Measurements from ENCODE around the gene LRMDA. TPM values are rescaled to one million over a fixed set of nuclear protein-coding genes. Genes with fewer than 3 reads are reported as not detected.

LRMDA gene
- polyA plus RNA-seq, 2 of the 4 experiments (the other 2 are of a cell fraction): 4.6 to 5.2 TPM

DNA sequence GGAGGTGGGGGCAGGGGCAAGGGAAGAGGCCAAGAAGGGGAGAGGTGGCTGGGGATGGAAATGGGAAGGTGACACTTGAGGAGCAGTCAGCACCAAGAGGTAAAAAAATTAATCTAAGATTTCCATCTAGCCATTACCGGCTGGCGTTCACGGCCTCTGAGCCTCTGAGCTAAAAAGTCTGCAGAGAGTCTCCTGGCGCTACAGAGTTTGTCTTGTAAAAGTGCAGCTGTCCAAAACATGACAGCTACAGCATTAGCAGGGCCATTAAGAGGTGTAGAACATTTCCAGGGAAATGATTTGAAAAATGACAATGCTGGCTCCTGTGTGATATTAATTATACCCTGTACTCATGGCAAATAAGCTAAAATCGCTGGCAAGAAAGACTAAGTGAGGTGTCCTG is 167.6 kb downstream of the LRMDA start:
- no peak overlapping the region for H3K4me3 ChIP-seq
- FAIRE-seq (no peak), ATAC-seq (no peak), DNase-seq (ENCODE audit: low read depth in 1 of 2, low spot score in 1 of 2) (no peak)
- H3K27ac ChIP-seq: no peak overlapping the region
- 77% methylated on average over 5 of the region's 5 CpGs for WGBS (ENCODE audit: missing lambda C conversion rate)
- H3K4me1 ChIP-seq: no peaks in the 10 kb centered on the region
- no peak for TF ChIP-seq HOXA7 (CRISPR knock-in tag; IDR thresholded peaks at IDR 0.05)
- ChIA-PET CTCF (no interaction called here), POLR2A (no interaction called here)
- no peaks in the 10 kb centered on the region for H3K9me3 ChIP-seq
- H3K4me2 ChIP-seq: no peak overlapping the region

GRCh38 chr10:75599875-75600648 is 168.6 kb downstream of the LRMDA start:
- no peak overlapping the region for H3K4me3 ChIP-seq
- CTCF ChIA-PET: interaction anchor here (1.2 kb wide), 1 partner anchor 51 kb away, joined by 3 read pairs; no protein-coding TSS in a partner anchor
- POLR2A ChIA-PET: no interaction called here
- no peak overlapping the region for H3K27ac ChIP-seq
- no peaks in the 10 kb centered on the region for H3K4me1 ChIP-seq
- WGBS (ENCODE audit: missing lambda C conversion rate): 63% methylated on average over 2 of the region's 2 CpGs
- no peak overlapping the region for H3K4me2 ChIP-seq
- TF ChIP-seq FOSB (CRISPR knock-in tag; IDR thresholded peaks at IDR 0.05): no peak
- TF ChIP-seq MYC (IDR thresholded peaks at IDR 0.05; ENCODE audit: borderline replicate concordance, low read length): no peak
- no peak for TF ChIP-seq BCL3 (IDR thresholded peaks at IDR 0.05)
- TF ChIP-seq POLR2AphosphoS2 (conservative IDR thresholded peaks at IDR 0.05; ENCODE audit: low read length): no peak
- TF ChIP-seq, protein P1, sequence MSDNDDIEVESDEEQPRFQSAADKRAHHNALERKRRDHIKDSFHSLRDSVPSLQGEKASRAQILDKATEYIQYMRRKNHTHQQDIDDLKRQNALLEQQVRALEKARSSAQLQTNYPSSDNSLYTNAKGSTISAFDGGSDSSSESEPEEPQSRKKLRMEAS (IDR thresholded peaks at IDR 0.05): no peak
- no peak for TF ChIP-seq RCOR1 (IDR thresholded peaks at IDR 0.05; ENCODE audit: low read depth, low read length)
- no peak for TF ChIP-seq HOXB5 (CRISPR knock-in tag; IDR thresholded peaks at IDR 0.05)
- TF ChIP-seq E2F6 (IDR thresholded peaks at IDR 0.05; ENCODE audit: borderline replicate concordance, low read depth): no peak
- ATAC-seq (no peak), FAIRE-seq (no peak), DNase-seq (ENCODE audit: low read depth in 1 of 2, low spot score in 1 of 2) (no peak)
- H3K9me3 ChIP-seq: no peaks in the 10 kb centered on the region

DNA sequence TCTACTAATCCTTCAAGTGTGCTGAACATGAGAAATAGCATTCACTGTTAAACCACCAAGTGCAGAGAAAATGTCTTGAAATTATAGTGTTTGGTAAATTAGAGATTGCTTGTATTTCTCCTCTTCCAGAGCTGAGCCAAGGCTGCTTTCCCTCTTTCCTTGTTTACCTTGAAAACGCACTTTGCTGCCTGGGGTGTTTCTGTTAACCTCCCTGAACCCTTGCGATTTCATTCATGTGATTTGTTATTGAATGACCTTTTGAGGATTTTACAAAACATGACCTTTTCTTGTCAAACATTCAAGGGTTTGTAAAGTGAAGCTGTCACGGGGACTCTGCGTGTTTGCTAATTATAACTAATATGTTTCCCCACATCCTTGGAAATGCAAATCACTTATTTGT is 169.4 kb downstream of the LRMDA start:
- FAIRE-seq (no peak), ATAC-seq (no peak), DNase-seq (ENCODE audit: low read depth in 1 of 2, low spot score in 1 of 2) (no peak)
- peaks cover 2% of the 10 kb centered on the region; the same call in 2 of the 3 replicates for H3K4me1 ChIP-seq
- TF ChIP-seq EP300 (IDR thresholded peaks at IDR 0.05) (no peak), ZNF302 (CRISPR knock-in tag; IDR thresholded peaks at IDR 0.05) (no peak), REST (IDR thresholded peaks at IDR 0.05) (no peak), BCL3 (IDR thresholded peaks at IDR 0.05) (no peak), PHF8 (IDR thresholded peaks at IDR 0.05; ENCODE audit: borderline replicate concordance, low read depth) (no peak), ZC3H11A (IDR thresholded peaks at IDR 0.05) (no peak), HES2 (IDR thresholded peaks at IDR 0.05) (no peak), TP53 (CRISPR knock-in tag; IDR thresholded peaks at IDR 0.05) (no peak), MAFK (IDR thresholded peaks at IDR 0.05; ENCODE audit: partially characterized antibody) (no peak), MYC (IDR thresholded peaks at IDR 0.05; ENCODE audit: borderline replicate concordance, low read length) (no peak), KDM1A (IDR thresholded peaks at IDR 0.05; ENCODE audit: low read depth) (no peak), ESRRA (IDR thresholded peaks at IDR 0.05; ENCODE audit: borderline replicate concordance, low read length) (no peak)
- TF ChIP-seq, protein P2, sequence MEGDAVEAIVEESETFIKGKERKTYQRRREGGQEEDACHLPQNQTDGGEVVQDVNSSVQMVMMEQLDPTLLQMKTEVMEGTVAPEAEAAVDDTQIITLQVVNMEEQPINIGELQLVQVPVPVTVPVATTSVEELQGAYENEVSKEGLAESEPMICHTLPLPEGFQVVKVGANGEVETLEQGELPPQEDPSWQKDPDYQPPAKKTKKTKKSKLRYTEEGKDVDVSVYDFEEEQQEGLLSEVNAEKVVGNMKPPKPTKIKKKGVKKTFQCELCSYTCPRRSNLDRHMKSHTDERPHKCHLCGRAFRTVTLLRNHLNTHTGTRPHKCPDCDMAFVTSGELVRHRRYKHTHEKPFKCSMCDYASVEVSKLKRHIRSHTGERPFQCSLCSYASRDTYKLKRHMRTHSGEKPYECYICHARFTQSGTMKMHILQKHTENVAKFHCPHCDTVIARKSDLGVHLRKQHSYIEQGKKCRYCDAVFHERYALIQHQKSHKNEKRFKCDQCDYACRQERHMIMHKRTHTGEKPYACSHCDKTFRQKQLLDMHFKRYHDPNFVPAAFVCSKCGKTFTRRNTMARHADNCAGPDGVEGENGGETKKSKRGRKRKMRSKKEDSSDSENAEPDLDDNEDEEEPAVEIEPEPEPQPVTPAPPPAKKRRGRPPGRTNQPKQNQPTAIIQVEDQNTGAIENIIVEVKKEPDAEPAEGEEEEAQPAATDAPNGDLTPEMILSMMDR (IDR thresholded peaks at IDR 0.05): no peak
- TF ChIP-seq, protein P1 (IDR thresholded peaks at IDR 0.05): no peak
- no peak overlapping the region for H3K4me3 ChIP-seq
- POLR2A ChIA-PET: no interaction called here
- H3K9me3 ChIP-seq: no peaks in the 10 kb centered on the region
- H3K27ac ChIP-seq: no peak overlapping the region
- no peak overlapping the region for H3K4me2 ChIP-seq
- CTCF ChIA-PET: interaction anchor here (0.9 to 1.1 kb wide), 2 partner anchors 51 to 210 kb away, joined by 3 read pairs; no protein-coding TSS in a partner anchor
- 39% methylated on average over 4 of the region's 4 CpGs for WGBS (ENCODE audit: missing lambda C conversion rate)

All from A549 (cell line).